OCI-M2 (cell line): ENCODE measurements around the gene BCDIN3D.
"Not testable (repeated sequence)": the region's sequence is repeated elsewhere in the genome, so short reads cannot be mapped to it uniquely, and the experiment has no call there.

ENCODE experiments used
- DNase-seq: peaks from one replicate; lab custom pipeline; 2025; ENCODE audit not compliant: unreplicated experiment; lab: John Stamatoyannopoulos, UW

The BCDIN3D gene

DNA sequence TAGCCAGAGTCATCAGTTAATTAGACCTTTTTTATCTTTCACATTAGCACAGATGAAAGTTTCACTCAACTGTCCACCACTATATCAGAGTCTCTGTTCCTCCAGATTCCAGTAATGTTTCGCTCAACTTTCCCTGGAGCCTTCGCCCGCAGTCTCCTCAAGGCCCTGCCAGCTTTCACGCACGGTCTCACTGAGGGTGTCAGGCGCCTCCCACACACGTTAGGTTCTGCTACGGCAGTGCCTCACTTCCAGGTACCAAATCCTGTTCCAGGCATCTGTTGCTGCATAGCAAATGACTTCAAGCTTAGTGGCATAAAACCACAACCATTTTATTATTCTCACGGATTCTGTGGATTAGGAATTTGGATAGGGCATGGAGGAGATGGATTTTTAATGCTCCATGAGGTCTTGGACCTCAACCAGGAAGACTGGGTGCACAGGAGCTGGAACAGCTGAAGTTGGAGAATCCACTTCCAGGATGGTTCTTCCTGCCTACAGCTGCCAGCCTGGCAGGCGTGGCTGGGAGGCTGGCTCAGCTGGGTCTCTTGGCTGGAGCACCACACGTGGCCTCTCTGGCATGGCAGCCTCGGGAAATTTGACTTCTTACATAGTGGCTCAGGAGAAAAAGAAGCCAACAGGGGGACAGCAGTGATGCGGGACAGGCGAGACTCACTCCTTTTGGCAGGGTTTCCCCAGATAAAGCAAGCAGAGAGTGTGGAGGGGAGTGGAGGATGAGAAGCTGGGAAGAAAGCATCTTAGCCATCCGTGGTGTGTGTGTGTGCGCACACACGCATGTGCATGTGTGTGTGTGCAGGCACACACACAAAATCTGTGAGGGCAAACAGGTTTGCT lies 21.3 kb upstream of the BCDIN3D start:
- DNase-seq = no peak

DNA sequence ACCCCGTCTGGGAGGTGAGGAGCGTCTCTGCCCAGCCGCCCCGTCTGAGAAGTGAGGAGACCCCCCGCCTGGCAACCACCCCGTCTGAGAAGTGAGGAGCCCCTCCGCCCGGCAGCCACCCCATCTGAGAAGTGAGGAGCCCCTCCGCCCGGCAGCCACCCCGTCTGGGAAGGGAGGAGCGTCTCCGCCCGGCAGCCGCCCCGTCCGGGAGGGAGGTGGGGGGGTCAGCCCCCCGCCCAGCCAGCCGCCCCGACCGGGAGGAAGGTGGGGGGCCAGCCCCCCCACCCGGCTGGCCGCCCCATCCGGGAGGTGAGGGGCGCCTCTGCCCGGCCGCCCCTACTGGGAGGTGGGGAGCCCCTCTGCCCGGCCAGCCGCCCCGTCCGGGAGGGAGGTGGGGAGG lies 18.0 kb upstream of the BCDIN3D start:
- DNase-seq = not testable (repeated sequence)

DNA sequence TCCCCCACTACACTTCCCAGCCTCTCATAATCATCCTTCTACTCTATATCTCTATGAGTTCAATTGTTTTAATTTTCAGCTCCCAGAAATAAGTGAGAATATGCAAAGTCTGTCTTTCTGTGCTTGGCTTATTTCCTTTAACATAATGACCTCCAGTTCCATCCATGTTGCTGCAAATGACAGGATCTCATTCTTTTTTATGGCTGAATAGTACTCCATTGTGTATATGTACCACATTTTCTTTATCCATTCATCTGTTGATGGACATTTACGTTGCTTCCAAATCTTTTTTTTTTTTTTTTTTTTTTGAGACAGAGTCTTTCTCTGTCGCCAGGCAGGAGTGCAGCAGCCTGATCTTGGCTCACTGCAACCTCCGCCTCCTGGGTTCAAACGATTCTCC lies 13.0 kb upstream of the BCDIN3D start:
- DNase-seq = not testable (repeated sequence)

DNA sequence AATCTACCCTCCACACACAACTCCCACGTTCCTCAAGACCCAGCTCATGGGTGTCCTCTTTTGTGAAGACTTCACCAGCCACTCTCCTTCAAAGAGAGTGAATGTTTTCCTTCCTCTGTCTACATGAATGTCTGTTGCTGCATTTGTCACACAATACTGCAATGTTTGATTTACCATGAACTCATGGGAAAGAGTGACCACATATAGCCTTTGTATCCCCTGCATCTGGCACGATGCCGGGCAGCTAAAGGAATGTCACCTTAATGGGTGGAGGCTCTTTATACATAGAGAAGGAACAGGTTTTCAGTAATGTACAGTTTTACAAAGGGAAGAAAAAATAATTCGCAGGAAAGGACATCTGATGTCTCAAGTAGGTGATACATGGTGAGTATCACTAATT lies 12.1 kb upstream of the BCDIN3D start:
- DNase-seq = no peak

DNA sequence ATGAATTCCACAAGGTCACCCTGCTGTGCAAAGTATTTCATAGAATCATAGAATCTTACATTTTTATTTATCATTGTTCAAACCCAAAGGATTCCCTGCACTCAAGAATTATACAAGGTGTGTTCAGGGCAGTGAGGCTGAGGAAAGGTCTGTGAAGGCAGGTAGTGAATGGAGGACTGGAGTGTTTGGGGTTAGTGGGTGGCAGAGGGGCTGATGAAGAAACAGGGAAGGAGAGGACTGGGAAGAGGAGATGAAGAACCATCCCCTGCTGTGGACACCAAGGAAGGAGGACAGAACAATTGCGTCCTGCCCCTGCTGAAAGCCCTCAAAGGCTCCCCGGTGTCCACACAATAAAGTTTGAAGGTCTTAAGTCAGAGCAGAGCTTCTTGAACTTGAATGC lies 10.8 kb upstream of the BCDIN3D start:
- DNase-seq = no peak

DNA sequence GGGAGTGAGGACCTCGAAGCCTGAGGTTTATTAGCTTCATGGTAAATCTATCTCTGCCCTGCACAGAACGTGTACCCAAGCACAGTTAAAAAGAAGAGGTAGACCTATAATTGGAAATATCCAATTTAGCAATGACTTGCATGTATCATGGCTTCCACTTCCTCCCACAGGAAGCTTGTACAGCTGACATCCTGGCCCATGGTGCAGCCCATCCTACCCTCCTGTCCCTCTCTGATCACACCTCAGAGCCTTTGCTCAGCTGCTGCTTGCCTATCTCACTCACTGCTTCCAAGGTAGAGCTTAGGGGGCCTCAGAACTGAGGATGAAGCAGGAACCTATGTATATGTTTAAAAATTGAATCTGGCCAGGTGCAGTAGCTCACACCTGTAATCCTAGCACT lies 4.3 kb upstream of the BCDIN3D start:
- no peak for DNase-seq

DNA sequence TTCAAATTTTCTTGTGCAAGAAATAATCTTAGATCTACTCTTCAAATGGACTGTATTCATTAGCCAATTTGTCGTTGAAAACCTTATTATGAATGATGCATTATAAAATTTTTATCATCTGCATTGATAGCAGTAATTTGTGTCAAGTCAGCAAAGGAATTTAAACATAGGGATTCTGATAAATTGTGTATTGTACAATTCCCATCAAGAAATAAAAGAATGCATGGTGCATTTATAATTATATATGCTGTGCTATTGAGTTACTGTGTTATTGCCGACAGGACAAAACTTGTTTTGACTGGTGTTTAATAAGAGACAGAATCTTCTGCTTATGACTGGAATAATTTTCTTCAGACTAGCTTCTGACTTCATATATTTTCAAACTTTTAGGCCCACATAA lies 3.1 kb upstream of the BCDIN3D start:
- DNase-seq = no peak

DNA sequence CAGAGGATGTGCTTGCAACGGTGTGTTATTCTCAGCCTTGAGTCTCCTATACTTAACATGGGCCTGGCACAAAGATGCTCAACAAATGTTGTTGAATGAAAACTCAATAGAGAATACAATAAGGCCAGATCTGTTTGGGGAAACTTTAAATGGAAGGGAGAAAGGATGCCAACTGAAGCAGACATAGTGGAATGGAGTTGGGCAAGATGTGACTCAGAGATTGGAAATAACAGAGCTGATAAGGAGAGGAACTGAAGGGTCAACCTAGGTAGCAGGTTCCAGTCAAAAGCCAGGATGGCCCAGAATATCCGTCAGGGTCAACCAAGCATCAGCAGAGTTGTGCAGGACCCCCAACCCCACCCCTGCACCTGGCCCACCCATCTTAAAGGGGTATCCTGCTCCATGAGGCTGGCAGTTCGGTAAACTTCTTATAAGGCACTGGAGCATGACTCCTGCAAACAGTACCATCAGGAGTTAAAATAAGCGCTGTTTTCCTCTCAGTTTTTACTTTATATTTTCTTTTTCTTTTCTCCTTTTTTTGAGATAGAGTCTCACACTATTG lies 1.1 kb upstream of the BCDIN3D start:
- no peak for DNase-seq

DNA sequence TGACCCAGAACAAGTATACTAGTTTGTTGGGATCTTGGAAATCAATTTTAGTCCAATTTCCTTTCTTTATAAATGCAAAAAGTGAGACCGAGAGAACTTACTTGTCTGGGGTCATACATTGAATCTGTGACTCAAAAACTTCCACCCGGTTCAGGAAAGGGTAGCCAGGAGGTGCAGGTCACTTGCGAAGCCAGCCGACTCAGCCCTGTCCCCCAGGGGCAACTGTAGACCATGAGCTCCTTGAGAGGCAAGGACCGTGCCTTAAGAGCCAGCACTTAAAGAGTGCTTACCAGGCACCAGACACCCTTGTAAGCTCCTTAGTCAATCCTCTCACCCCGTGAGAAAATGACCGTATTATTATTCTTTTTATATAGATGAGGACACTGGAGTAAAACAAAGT lies 505 bp upstream of the BCDIN3D start:
- DNase-seq = no peak

DNA sequence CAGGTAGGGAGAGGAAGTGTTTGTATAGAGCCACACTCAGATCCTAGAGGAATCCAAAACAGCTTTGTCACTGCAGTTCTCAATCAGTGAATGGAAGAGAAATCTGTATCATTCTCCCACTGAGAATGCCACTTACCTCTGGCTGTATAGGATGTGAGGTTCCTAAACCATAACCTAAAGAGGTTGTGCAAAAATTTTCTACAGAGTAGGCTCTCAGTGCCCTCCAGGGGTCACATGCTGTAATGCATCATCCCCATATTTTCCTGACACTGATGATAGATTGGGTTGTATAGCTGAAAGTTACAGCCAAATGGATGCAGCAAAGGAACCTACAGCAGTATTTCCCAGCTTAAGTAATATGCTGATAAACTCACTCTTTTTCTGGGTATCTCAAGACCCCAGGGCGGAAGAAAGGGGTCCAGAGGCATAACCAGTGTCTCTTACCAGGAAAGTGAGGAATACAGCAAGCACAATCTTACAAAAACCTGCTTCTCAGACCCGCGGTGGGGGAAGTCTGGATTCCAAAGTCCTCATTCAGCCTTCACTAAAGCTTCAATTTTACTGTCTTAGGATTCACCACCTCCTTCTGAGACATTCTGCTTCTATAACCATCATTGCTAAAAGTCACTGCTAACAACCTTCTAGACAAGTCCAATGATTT lies 3.8 kb downstream of the BCDIN3D start:
- DNase-seq = no peak

DNA sequence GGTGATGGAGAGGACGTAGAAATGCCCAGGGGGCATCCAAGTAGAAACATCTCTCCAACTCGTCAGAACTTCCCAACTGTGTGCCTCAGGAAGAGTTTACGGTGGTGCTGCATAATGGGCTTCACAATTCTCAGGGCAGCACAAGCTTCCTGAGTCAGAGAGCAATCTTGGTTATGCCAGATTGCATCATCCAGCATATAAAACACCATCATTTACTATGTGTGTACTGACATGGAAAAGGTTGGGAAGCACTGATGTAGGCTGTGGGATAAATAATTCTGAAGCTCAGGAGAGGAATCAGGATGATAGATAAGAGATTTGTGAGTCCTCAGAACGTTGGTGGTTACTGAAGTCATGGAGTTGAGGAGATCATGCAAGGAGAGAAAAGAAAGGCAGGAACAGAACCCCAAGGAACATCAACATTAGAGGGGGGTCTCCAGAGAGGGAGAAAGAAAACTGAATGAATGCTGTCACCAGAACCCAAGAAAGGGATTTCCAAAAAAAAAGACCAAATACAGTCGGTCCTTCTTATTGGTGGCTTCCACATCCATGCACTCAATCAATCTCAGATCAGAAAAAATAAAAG lies 10.0 kb downstream of the BCDIN3D start:
- DNase-seq = no peak

DNA sequence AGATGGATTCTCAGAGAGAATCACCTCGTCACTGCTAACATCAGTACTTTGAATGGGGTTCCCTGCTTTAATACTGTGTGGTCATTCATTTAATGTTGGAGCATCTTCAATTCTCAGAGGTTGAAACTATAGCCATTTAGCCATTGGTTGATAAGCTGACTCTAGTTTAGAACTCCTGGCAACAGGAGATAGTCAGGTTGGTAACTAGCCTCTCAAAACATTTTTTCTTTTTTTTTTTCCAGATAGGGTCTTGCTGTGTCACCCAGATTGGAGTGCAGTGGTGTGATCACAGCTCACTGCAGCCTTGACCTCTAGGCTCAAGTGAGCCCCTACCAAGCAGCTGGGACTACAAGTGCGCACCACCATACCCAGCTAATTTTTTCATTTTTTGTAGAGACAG lies 11.2 kb downstream of the BCDIN3D start:
- DNase-seq = no peak

DNA sequence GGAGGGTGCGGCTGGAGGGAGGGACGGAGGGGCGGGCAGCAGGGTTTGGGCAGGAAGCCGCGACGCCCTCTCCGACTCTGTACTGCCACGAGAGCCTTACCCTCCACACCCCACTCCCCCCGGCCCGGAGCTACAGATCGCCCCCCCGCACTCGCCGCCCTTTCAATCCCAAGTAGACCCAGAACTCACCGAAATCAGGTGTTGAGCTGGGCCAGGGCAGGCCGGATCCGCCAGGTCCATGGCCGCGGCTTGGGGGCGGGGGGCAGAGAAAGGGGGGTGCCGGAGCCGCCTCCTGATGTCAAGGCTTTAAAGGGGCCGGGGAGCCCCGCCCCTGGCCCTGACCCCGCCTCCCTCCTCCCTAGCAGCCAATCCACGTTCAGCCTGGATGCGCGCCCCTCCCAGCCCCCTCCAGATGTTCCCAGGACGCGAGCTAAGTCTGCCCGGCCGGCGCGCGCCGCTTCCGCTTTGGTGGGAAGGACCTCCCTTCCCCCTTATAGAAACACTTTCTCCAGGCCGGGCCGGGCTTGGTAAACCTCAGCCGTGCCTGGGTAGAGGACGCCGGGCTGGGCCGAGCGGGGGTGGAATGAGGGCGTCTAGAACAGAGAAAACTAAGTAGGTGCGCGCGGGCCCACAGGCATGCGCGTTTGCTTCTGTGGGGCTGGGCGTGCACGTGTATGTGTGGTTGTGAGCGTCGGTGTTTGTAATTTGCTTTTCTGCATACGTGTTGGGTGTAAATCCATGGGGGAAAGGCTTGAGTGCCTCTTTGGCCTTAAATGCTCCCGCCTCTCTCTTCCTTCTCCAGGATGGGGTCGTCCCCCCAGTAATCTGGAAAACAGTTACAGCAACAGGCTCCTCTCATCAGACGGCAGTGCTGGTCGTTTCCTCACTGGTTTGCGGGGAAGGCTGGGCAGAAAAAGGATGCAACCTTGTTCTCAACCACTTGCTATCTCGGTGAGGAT lies 14.5 kb downstream of the BCDIN3D start, which contains the start of gene NCKAP5L:
TSS of gene NCKAP5L (minus strand) at position 281 of the 959 bp plus-strand sequence. CDS start 24,369 bp downstream, outside the sequence.
- DNase-seq = peak; percentile 76

DNA sequence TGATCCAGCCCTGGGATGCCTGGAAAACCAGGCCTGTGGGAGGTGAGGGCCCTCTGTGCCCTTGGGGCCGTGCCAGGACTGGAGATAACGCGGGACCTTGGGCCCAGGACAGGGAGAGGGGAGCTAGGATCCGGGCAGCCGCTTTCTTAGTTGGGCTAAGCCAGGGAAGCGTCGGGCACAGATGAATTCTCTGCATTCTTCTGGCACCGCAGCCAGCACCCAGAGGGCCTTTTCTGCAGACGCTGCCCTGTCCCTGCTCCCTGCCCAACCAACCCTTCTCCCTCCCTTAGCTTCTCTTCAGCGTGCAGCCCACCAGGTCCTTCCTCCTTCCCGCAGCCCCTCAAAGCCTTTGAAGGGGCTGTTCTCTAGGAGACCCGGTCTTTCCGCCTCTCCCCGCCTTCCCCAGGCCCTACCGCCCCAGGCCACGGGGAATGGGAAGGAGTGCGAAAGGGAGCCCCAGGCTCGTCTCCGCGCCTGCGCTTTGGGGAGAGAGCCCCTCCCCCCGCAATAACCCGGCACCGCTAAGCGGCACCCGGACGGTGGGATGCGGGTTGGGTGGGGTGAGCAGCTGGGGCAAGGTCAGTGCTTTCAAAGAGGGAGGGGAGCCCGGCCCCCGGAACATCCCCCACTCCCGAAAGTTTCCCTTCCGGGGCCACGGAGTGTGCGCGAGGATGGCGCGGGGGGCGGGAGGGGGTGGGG lies 15.4 kb downstream of the BCDIN3D start:
- DNase-seq = peak; percentile 8

DNA sequence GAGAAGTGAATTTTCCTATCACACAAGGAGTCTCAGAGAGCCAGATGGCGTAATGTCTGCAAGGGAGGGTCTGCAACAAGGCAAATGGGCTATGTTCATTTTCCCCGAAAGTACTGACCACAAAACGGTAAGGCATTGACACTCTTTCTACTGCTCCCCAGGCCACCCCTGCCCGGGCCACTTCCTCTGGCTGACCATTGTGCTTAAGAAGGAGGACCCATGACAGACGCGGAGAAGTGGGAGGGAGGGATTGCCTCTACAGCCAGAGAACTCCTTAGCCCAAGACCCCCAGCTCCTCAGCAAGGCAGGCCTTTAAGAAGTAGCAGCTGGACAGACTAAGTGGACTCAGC lies 15.9 kb downstream of the BCDIN3D start:
- DNase-seq = no peak

DNA sequence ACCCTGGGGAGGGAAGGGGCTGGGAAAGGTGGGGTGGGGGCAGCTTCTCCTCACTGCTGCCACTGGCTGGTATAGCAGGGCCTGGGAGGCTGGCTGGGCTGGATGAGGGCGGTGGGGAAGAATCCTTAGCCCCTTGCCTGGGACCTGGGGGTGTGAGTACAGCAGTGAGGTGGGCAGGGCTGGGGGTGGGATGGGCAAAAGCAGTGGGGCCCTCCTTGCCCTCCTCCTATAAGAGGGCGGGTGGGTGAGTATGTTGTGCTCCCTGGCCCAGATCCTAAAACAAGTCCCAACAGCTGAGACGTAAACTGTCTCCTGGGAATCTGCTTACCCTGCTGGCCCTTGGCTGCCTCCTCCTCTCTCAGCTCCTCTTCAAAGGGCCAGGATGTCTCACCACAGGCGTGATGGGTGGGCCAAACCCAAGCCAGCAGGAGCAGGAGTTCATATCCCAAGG lies 16.9 kb downstream of the BCDIN3D start:
- no peak for DNase-seq

DNA sequence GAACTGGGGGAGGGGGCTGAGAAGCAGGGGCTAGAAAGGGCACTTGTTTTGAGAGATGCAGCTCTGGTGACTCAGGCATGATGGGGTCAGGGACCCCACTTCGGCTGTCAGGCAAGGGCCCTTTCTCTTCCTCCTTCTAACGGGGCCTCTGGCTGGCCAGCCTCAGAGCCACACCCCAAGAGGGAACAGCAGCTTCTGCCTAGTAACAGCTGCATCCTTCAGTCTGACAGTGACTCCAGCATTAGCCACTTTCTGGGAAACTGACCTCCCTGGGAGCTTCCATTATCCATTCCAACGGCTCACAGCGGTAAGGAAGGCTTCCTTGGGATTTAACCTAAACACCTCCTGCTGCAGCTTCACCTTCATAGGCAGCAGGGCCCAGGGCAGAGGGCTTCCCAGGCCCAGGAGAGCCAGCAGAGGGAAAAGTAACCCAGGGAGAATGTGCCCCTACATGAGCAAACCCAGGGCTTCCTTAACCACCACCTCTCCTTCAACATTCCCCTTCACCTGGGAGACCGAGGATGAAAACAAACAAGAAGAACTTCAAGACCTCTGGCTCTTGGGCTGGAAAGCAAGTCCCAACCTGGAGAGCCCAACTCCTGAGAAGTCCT lies 17.4 kb downstream of the BCDIN3D start:
- no peak for DNase-seq

DNA sequence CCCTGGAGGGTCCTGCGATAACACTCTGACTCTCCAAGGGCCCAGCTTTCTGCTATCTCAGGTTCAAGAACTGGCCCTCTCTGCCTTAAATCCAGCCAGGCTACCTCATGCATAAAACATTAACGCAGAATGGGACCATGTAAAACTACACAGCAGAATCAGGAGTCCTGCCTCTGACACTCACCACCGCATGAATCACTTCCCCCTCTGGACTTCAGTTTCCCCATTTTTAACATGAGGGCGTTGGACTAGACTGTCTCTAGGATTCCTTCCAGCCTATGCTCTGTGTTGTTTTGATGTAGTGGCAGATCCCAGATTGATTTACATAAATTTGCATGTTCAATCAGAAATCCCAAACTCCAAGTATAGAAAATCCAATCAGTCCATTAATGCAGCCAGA lies 18.0 kb downstream of the BCDIN3D start:
- DNase-seq = no peak

DNA sequence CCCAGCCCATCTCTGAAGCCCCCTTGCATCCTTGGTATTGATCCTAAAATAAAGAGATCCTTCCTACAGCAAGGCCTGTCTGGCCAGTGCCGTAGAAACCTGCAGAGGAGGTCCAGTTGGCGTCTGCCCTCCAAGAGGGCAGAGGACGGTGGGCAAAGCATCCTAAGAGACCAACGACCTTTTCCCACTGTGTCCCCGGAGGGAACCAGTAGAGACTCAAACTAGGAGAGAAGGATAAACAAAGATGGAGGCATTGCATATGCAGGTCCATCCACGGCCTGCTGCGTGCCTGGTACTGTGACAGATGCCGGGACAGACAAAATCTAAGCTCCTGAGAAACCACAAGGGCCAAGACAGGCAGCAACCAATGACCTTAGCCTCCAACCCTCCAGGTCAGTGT lies 18.5 kb downstream of the BCDIN3D start:
- DNase-seq = no peak

DNA sequence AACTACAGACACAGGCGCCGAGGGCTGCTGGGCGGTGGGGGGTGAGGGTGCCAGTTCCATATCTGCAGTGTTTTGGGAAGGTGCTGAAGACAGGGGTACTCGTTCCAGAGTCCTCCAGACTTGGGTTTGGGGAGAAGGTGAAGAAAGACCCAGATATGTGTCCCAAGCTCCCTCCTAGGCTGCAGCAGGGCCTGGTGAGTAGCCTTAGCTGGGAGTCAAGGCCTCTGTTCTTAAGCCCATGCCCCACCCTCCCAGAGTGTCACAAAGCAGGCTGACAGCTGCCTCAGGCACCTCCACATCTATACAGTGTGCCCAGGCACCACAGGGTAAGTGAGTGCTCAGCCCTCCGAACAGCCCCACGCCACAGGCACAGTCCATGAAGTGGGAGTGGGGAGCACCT lies 19.0 kb downstream of the BCDIN3D start:
- no peak for DNase-seq
